Liver (tissue), 9 donors: ENCODE measurements around the gene EPHA6. TPM values are rescaled to one million over a fixed set of nuclear protein-coding genes. Genes with fewer than 3 reads are reported as not detected.

Experiments used
- DNase-seq: peaks from one replicate; pipeline ENCODE4 v3.0.0-alpha.2; 2017; ENCODE audit warnings: low spot score
- H3K27ac ChIP-seq, 2 donors: one replicate each; pipeline ENCODE4 v1.7.0; 2013; ENCODE audit warnings: inconsistent platforms in 2 of 2, low read length in 2 of 2, control low read depth in 1 of 2, low read depth in 1 of 2, mild to moderate bottlenecking in 1 of 2
- H3K27me3 ChIP-seq, 4 donors: one replicate each; pipeline versions ENCODE4 v1.6.1 to v1.7.0; 2013; ENCODE audit warnings: low read length in 3 of 4, inconsistent platforms in 1 of 4, mild to moderate bottlenecking in 1 of 4, moderate library complexity in 1 of 4; ENCODE audit not compliant: control insufficient read depth in 4 of 4, insufficient read depth in 4 of 4
- H3K36me3 ChIP-seq, 4 donors: one replicate each; pipeline versions ENCODE4 v1.6.1 to v1.7.0; 2013; ENCODE audit warnings: low read length in 3 of 4, mild to moderate bottlenecking in 3 of 4, low read depth in 1 of 4, moderate library complexity in 1 of 4; ENCODE audit not compliant: control insufficient read depth in 4 of 4, insufficient read depth in 3 of 4
- H3K4me1 ChIP-seq, 4 donors: one replicate each; pipeline versions ENCODE4 v1.6.1 to v1.7.0; 2013; ENCODE audit warnings: low read length in 3 of 4, mild to moderate bottlenecking in 3 of 4, moderate library complexity in 1 of 4; ENCODE audit not compliant: control insufficient read depth in 4 of 4, insufficient read depth in 4 of 4
- H3K4me3 ChIP-seq, 3 donors: one replicate each; pipeline versions ENCODE4 v1.6.1 to v1.7.0; 2013; ENCODE audit warnings: low read length in 3 of 3, control low read depth in 1 of 3, low read depth in 1 of 3, mild to moderate bottlenecking in 1 of 3
- H3K9ac ChIP-seq, 2 donors: one replicate each; pipeline ENCODE4 v1.7.0; 2013; ENCODE audit warnings: low read length in 2 of 2, mild to moderate bottlenecking in 2 of 2, moderate library complexity in 2 of 2, control low read depth in 1 of 2, low read depth in 1 of 2
- H3K9me3 ChIP-seq, 4 donors: one replicate each; pipeline versions ENCODE4 v1.6.1 to v1.7.0; 2013; ENCODE audit warnings: low read length in 3 of 4; ENCODE audit not compliant: control insufficient read depth in 4 of 4
- CTCF ChIP-seq: fragments of 150-350 bp; IDR thresholded peaks from 2 replicates; pipeline ENCODE4 v1.5.1; 2017; ENCODE audit warnings: improper control_type of control experiment, low read depth, low read length; ENCODE audit not compliant: missing input control
- EGR1 ChIP-seq, 2 donors: IDR thresholded peaks; 2 replicates each; pipeline ENCODE4 v1.6.1; 2016 to 2018; ENCODE audit warnings: antibody characterized with exemption in 2 of 2, low read depth in 2 of 2
- FOXA1 ChIP-seq: IDR thresholded peaks from 2 replicates; pipeline ENCODE4 v1.6.1; 2016; ENCODE audit warnings: antibody characterized with exemption
- FOXA2 ChIP-seq: IDR thresholded peaks from 2 replicates; pipeline ENCODE4 v1.6.1; 2016; ENCODE audit warnings: antibody characterized with exemption
- GABPA ChIP-seq, 2 donors: IDR thresholded peaks in 1 of 2; conservative IDR thresholded peaks in 1 of 2; 2 replicates each; pipeline ENCODE4 v1.6.1; 2016; ENCODE audit warnings: antibody characterized with exemption in 2 of 2, mild to moderate bottlenecking in 1 of 2, moderate library complexity in 1 of 2
- HNF4A ChIP-seq, 2 donors: conservative IDR thresholded peaks; 2 replicates each; pipeline ENCODE4 v1.6.1; 2016; ENCODE audit warnings: antibody characterized with exemption in 2 of 2, mild to moderate bottlenecking in 2 of 2
- HNF4G ChIP-seq: IDR thresholded peaks from 2 replicates; pipeline ENCODE4 v1.6.1; 2016; ENCODE audit warnings: antibody characterized with exemption
- JUND ChIP-seq, 2 donors: IDR thresholded peaks; 2 replicates each; pipeline ENCODE4 v1.6.1; 2016; ENCODE audit warnings: antibody characterized with exemption in 2 of 2
- NR2F2 ChIP-seq: IDR thresholded peaks from 2 replicates; pipeline ENCODE4 v1.6.1; 2016; ENCODE audit warnings: antibody characterized with exemption
- RAD21 ChIP-seq, 2 donors: IDR thresholded peaks; 2 replicates each; pipeline ENCODE4 v1.6.1; 2016; ENCODE audit warnings: antibody characterized with exemption in 2 of 2, mild to moderate bottlenecking in 2 of 2
- RXRA ChIP-seq, 2 donors: IDR thresholded peaks; 2 replicates each; pipeline ENCODE4 v1.6.1; 2017 to 2018; ENCODE audit warnings: antibody characterized with exemption in 2 of 2, mild to moderate bottlenecking in 1 of 2
- SP1 ChIP-seq: IDR thresholded peaks from 2 replicates; pipeline ENCODE4 v1.6.1; 2018; ENCODE audit warnings: antibody characterized with exemption, mild to moderate bottlenecking
- TAF1 ChIP-seq: conservative IDR thresholded peaks from 2 replicates; pipeline ENCODE4 v1.6.1; 2016; ENCODE audit warnings: antibody characterized with exemption, mild to moderate bottlenecking
- YY1 ChIP-seq: IDR thresholded peaks from 2 replicates; pipeline ENCODE4 v1.6.1; 2016; ENCODE audit warnings: antibody characterized with exemption, mild to moderate bottlenecking
- WGBS: extraction: QIAGEN DNeasy Blood & Tissue Kit; methylation state at CpG from one replicate; pipeline ENCODE4 v1.1.7; 2013; 5-methylcytosine and 5-hydroxymethylcytosine counted together
- polyA plus RNA-seq, 2 donors: library from polyadenylated mRNA; stranded (reverse) in 1 of 2; unstranded in 1 of 2; fragments of 200-250 nt in 1 of 2; fragments of >200 nt in 1 of 2; fragmentation: Nextera tagmentation in 1 of 2; extraction: Ambion mirVana in 1 of 2; gene quantifications; one replicate each; pipeline versions ENCODE4 v1.2.1 to v1.2.3, GENCODE V29; 2013 to 2015
- total RNA-seq, 2 donors: library from RNA; depleted of rRNA; stranded (reverse); fragments of >200 nt; gene quantifications; one replicate each; pipeline ENCODE4 v1.2.3, GENCODE V29; 2014
- TF ChIP-seq, protein P1 (sequence below): IDR thresholded peaks from 2 replicates; pipeline ENCODE4 v1.6.1; 2016; ENCODE audit warnings: antibody characterized with exemption
- TF ChIP-seq, protein P2 (sequence below): IDR thresholded peaks from 2 replicates; pipeline ENCODE4 v1.6.1; 2016; ENCODE audit warnings: antibody characterized with exemption, mild to moderate bottlenecking
- TF ChIP-seq, protein P3 (sequence below): IDR thresholded peaks from 2 replicates; pipeline ENCODE4 v1.6.1; 2016; ENCODE audit warnings: antibody characterized with exemption
- TF ChIP-seq, protein P4 (sequence below): IDR thresholded peaks from 2 replicates; pipeline ENCODE4 v1.6.1; 2016; ENCODE audit warnings: antibody characterized with exemption
- donor health status: healthy.
- donor health status: healthy.
- donor health status: healthy.
- donor health status: healthy.
- donor health status: healthy.

EPHA6 gene
- total and polyA plus RNA-seq, 4 donors, result 0.05 to 0.17 (median 0.05) TPM; not detected in 1

DNA sequence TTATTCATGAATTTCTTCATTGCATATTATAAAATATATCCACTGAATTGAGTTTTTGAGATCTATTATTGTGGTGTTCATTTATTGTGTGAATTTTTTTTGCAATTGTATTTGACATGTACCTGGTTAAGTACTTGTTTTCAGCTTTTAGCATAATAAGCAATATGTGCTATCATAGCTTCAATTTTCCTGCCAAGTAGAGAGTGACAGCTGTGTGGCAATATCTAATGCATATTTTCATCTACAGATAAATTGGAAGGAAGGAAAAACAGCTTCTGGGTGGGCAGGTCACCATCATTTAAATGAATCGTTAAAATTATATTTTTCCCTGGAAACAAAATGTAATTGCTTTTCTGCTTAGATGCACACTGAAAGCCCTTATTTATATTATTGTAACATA, 296.9 kb downstream of the EPHA6 start:
- WGBS, result 77% methylated on average over 1 of the region's 1 CpG
- no peak for DNase-seq
- H3K4me1 ChIP-seq, result no peaks in the 10 kb centered on the region

More for the DNA sequence above, 296.9 kb downstream of the EPHA6 start:
- no peak overlapping the region for H3K4me3 ChIP-seq
- H3K27ac ChIP-seq, result no peak overlapping the region
- H3K9ac ChIP-seq, result no peak overlapping the region
- TF ChIP-seq RXRA (IDR thresholded peaks at IDR 0.05) (no peak), FOXA1 (no peak), TAF1 (no peak), GABPA (IDR thresholded peaks at IDR 0.05 in 1 of 2, conservative IDR thresholded peaks at IDR 0.05 in 1 of 2) (no peak), CTCF (no peak), RAD21 (IDR thresholded peaks at IDR 0.05) (no peak), FOXA2 (no peak), SP1 (no peak), EGR1 (IDR thresholded peaks at IDR 0.05; ENCODE audit: low read depth in 2 of 2) (no peak), JUND (IDR thresholded peaks at IDR 0.05) (no peak), HNF4A (conservative IDR thresholded peaks at IDR 0.05) (no peak), YY1 (no peak), HNF4G (no peak), NR2F2 (no peak)
- TF ChIP-seq, protein P1, sequence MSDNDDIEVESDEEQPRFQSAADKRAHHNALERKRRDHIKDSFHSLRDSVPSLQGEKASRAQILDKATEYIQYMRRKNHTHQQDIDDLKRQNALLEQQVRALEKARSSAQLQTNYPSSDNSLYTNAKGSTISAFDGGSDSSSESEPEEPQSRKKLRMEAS, result no peak
- TF ChIP-seq, protein P2, sequence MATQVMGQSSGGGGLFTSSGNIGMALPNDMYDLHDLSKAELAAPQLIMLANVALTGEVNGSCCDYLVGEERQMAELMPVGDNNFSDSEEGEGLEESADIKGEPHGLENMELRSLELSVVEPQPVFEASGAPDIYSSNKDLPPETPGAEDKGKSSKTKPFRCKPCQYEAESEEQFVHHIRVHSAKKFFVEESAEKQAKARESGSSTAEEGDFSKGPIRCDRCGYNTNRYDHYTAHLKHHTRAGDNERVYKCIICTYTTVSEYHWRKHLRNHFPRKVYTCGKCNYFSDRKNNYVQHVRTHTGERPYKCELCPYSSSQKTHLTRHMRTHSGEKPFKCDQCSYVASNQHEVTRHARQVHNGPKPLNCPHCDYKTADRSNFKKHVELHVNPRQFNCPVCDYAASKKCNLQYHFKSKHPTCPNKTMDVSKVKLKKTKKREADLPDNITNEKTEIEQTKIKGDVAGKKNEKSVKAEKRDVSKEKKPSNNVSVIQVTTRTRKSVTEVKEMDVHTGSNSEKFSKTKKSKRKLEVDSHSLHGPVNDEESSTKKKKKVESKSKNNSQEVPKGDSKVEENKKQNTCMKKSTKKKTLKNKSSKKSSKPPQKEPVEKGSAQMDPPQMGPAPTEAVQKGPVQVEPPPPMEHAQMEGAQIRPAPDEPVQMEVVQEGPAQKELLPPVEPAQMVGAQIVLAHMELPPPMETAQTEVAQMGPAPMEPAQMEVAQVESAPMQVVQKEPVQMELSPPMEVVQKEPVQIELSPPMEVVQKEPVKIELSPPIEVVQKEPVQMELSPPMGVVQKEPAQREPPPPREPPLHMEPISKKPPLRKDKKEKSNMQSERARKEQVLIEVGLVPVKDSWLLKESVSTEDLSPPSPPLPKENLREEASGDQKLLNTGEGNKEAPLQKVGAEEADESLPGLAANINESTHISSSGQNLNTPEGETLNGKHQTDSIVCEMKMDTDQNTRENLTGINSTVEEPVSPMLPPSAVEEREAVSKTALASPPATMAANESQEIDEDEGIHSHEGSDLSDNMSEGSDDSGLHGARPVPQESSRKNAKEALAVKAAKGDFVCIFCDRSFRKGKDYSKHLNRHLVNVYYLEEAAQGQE, result no peak
- TF ChIP-seq, protein P3, sequence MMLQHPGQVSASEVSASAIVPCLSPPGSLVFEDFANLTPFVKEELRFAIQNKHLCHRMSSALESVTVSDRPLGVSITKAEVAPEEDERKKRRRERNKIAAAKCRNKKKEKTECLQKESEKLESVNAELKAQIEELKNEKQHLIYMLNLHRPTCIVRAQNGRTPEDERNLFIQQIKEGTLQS, result no peak
- TF ChIP-seq, protein P4, sequence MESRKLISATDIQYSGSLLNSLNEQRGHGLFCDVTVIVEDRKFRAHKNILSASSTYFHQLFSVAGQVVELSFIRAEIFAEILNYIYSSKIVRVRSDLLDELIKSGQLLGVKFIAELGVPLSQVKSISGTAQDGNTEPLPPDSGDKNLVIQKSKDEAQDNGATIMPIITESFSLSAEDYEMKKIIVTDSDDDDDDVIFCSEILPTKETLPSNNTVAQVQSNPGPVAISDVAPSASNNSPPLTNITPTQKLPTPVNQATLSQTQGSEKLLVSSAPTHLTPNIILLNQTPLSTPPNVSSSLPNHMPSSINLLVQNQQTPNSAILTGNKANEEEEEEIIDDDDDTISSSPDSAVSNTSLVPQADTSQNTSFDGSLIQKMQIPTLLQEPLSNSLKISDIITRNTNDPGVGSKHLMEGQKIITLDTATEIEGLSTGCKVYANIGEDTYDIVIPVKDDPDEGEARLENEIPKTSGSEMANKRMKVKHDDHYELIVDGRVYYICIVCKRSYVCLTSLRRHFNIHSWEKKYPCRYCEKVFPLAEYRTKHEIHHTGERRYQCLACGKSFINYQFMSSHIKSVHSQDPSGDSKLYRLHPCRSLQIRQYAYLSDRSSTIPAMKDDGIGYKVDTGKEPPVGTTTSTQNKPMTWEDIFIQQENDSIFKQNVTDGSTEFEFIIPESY, result no peak
- no peaks in the 10 kb centered on the region for H3K27me3 ChIP-seq
- no peaks in the 10 kb centered on the region for H3K9me3 ChIP-seq
- no peaks in the 10 kb centered on the region for H3K36me3 ChIP-seq
